Nephron progenitor cell (in vitro differentiated cells): Measurements from ENCODE around the gene LPCAT2.

Source experiments
- DNase-seq: peaks from one replicate; pipeline ENCODE4 v3.0.0; 2021
- H3K27ac Mint-ChIP-seq: 2 replicates; pipeline ENCODE4 v1.8.0; 2021; ENCODE audit warnings: mild to moderate bottlenecking, moderate library complexity, mixed read lengths
- H3K27me3 Mint-ChIP-seq: 2 replicates; pipeline ENCODE4 v1.8.0; 2021; ENCODE audit warnings: mild to moderate bottlenecking, low read depth, mixed read lengths; ENCODE audit not compliant: poor library complexity
- H3K36me3 Mint-ChIP-seq: 2 replicates; pipeline ENCODE4 v1.8.0; 2021; ENCODE audit warnings: low read depth, mixed read lengths
- H3K4me1 Mint-ChIP-seq: 2 replicates; pipeline ENCODE4 v1.8.0; 2021; ENCODE audit warnings: mixed read lengths
- H3K4me3 Mint-ChIP-seq: 2 replicates; pipeline ENCODE4 v1.8.0; 2021; ENCODE audit warnings: mild to moderate bottlenecking, moderate library complexity, mixed read lengths
- H3K9me3 Mint-ChIP-seq: 2 replicates; pipeline ENCODE4 v1.8.0; 2021; ENCODE audit warnings: mild to moderate bottlenecking, moderate library complexity, mixed read lengths
- CTCF ChIP-seq: fragments of 200-600 bp; sonication (generic); IDR thresholded peaks from 2 replicates; pipeline ENCODE4 v1.5.0; 2021; ENCODE audit warnings: antibody characterized with exemption

Gene LPCAT2

GRCh38 chr16:55473587-55473986 lies 35.3 kb upstream of the LPCAT2 start:
- Mint-ChIP-seq H3K4me1 (peaks cover 38% of the 10 kb centered on the region), H3K27ac (no peak overlapping the region), H3K27me3 (peaks cover 15% of the 10 kb centered on the region), H3K4me3 (no peak overlapping the region), H3K36me3 (no peaks in the 10 kb centered on the region), H3K9me3 (no peaks in the 10 kb centered on the region)
- no peak for DNase-seq
- TF ChIP-seq CTCF: no peak

GRCh38 chr16:55474821-55475220 lies 34.1 kb upstream of the LPCAT2 start:
- H3K27me3 Mint-ChIP-seq: peaks cover 16% of the 10 kb centered on the region
- H3K4me3 Mint-ChIP-seq: no peak overlapping the region
- no peak for TF ChIP-seq CTCF
- no peaks in the 10 kb centered on the region for H3K9me3 Mint-ChIP-seq
- H3K4me1 Mint-ChIP-seq: peaks cover 46% of the 10 kb centered on the region
- no peaks in the 10 kb centered on the region for H3K36me3 Mint-ChIP-seq
- H3K27ac Mint-ChIP-seq: no peak overlapping the region
- DNase-seq: no peak

- Mint-ChIP-seq H3K4me3 (no peak overlapping the region), H3K27me3 (peaks cover 17% of the 10 kb centered on the region), H3K4me1 (peaks cover 57% of the 10 kb centered on the region), H3K9me3 (no peaks in the 10 kb centered on the region), H3K36me3 (no peaks in the 10 kb centered on the region), H3K27ac (no peak overlapping the region)
- TF ChIP-seq CTCF: no peak
- no peak for DNase-seq
These were observed 33.0 kb upstream of the LPCAT2 start for GRCh38 chr16:55475919-55476318.

GRCh38 chr16:55476625-55477533 lies 32.0 kb upstream of the LPCAT2 start:
- Mint-ChIP-seq H3K27me3 (peaks cover 18% of the 10 kb centered on the region), H3K9me3 (no peaks in the 10 kb centered on the region), H3K4me1 (peaks cover 60% of the 10 kb centered on the region), H3K27ac (no peak overlapping the region), H3K36me3 (no peaks in the 10 kb centered on the region), H3K4me3 (peak overlapping the region; percentile 25)
- no peak for TF ChIP-seq CTCF
- no peak for DNase-seq

- H3K4me1 Mint-ChIP-seq: peaks cover 60% of the 10 kb centered on the region
- peaks cover 18% of the 10 kb centered on the region for H3K27me3 Mint-ChIP-seq
- no peak for DNase-seq
- H3K9me3 Mint-ChIP-seq: no peaks in the 10 kb centered on the region
- TF ChIP-seq CTCF: no peak
- H3K36me3 Mint-ChIP-seq: peaks cover under 1% of the 10 kb centered on the region
- no peak overlapping the region for H3K27ac Mint-ChIP-seq
- peak overlapping the region; percentile 25 for H3K4me3 Mint-ChIP-seq
These were observed 31.1 kb upstream of the LPCAT2 start for GRCh38 chr16:55477736-55478135.
